Esophagus squamous epithelium (tissue), 5 donors: Measurements from ENCODE around the gene NSFL1C. TPM values are rescaled to one million over a fixed set of nuclear protein-coding genes. Genes with fewer than 3 reads are reported as not detected.

Experiments used
- DNase-seq: peaks from one replicate; lab custom pipeline; 2025; lab: John Stamatoyannopoulos, UW
- H3K27ac ChIP-seq, 4 donors: fragments of 200-600 bp; sonication (generic); one replicate each; pipeline ENCODE4 v1.5.1; 2016 to 2019; ENCODE audit warnings: mild to moderate bottlenecking in 1 of 4
- H3K27me3 ChIP-seq, 4 donors: fragments of 200-600 bp; sonication (generic); 1 replicate in 3 of 4; 2 replicates in 1 of 4; pipeline versions ENCODE4 v1.5.1 to v1.6.0; 2017 to 2021; ENCODE audit warnings: antibody characterized with exemption in 1 of 4
- H3K36me3 ChIP-seq, 3 donors: fragments of 200-600 bp; sonication (generic); one replicate each; pipeline ENCODE4 v1.5.1; 2016 to 2019
- H3K4me1 ChIP-seq, 3 donors: fragments of 200-600 bp; sonication (generic); one replicate each; pipeline ENCODE4 v1.5.1; 2017 to 2019
- H3K4me3 ChIP-seq, 4 donors: fragments of 200-600 bp; sonication (generic); 1 replicate in 3 of 4; 2 replicates in 1 of 4; pipeline ENCODE4 v1.5.1; 2016 to 2019; ENCODE audit warnings: mild to moderate bottlenecking in 2 of 4, moderate library complexity in 1 of 4
- H3K9me3 ChIP-seq, 3 donors: fragments of 200-600 bp; sonication (generic); one replicate each; pipeline ENCODE4 v1.5.1; 2016 to 2019
- POLR2A ChIP-seq, 4 donors: fragments of 450-650 bp; IDR thresholded peaks; one replicate each; pipeline ENCODE4 v1.6.1; 2017; ENCODE audit warnings: antibody characterized with exemption in 4 of 4, mild to moderate bottlenecking in 4 of 4, moderate library complexity in 3 of 4
- WGBS, 2 donors: methylation state at CpG; one replicate each; pipeline ENCODE4 v1.1.5; 2018; 5-methylcytosine and 5-hydroxymethylcytosine counted together
- intact Hi-C: fragments of 100-400 bp; cut with DNase I; formaldehyde crosslinking; loops from one replicate; pipeline ENCODE4 v1.15.0; 2022
- total RNA-seq, 4 donors: library from RNA; depleted of rRNA; stranded (reverse); fragments of >200 nt; gene quantifications; one replicate each; pipeline ENCODE4 v1.1.0, GENCODE V29; 2016
- TF ChIP-seq, protein P1 (sequence below), 6 experiments: fragments of 450-650 bp in 4 of 6; fragments of 200-600 bp in 2 of 6; sonication (generic) in 2 of 6; IDR thresholded peaks; one replicate each; pipeline ENCODE4 v1.5.1; 2016 to 2019; ENCODE audit warnings: antibody characterized with exemption in 6 of 6, mild to moderate bottlenecking in 4 of 6, moderate library complexity in 4 of 6
- donor health status: DM: yes; HTN: yes; CAD: no.

NSFL1C gene
- total RNA-seq, 4 donors from 2014 or later = 41.5 to 65.6 (median 59.3) TPM

DNA sequence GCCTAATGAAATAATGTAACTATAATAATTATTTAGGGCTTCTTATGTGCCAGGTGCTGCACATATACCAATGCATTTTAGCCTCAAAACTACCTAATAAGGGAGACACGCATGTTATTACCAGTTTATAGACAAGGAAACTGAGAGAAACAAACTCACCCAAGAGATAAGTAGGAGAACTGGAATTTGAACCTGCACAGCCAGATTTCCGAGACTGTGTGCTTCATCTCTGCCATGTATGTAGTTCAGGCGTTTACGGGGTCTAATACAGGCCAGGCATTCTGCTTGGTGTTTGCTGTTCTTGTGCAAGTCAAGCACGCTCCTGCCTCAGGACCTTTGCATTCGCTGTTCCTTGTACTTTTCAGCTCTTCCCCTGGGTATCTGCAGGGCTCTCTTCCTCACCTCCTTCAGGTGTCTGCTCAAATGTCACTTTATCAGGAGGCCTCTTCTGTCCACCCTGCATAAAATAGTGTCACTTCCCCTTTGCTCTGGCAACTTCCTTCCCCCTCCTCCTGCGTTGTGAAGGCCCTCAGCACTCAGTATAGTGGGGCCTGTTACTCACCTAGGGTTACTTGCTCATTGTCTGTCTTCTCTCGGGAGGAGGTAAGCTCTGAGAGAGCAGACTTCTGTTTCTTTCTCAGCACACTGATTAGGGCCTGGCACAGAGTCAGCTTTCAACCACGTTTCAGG lies 6.1 kb upstream of the NSFL1C start:
- no peak for DNase-seq
- no peak for TF ChIP-seq POLR2A (IDR thresholded peaks at IDR 0.05)
- TF ChIP-seq, protein P1, sequence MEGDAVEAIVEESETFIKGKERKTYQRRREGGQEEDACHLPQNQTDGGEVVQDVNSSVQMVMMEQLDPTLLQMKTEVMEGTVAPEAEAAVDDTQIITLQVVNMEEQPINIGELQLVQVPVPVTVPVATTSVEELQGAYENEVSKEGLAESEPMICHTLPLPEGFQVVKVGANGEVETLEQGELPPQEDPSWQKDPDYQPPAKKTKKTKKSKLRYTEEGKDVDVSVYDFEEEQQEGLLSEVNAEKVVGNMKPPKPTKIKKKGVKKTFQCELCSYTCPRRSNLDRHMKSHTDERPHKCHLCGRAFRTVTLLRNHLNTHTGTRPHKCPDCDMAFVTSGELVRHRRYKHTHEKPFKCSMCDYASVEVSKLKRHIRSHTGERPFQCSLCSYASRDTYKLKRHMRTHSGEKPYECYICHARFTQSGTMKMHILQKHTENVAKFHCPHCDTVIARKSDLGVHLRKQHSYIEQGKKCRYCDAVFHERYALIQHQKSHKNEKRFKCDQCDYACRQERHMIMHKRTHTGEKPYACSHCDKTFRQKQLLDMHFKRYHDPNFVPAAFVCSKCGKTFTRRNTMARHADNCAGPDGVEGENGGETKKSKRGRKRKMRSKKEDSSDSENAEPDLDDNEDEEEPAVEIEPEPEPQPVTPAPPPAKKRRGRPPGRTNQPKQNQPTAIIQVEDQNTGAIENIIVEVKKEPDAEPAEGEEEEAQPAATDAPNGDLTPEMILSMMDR (IDR thresholded peaks at IDR 0.05) = no peak
- intact Hi-C loops = no loop called here
- no peak overlapping the region for H3K4me3 ChIP-seq
- H3K4me1 ChIP-seq = peaks cover 4 to 72% (median 24%) of the 10 kb centered on the region in 3 donors
- WGBS, 2 donors = 65 to 66% methylated on average over 9 of the region's 9 CpGs
- H3K27me3 ChIP-seq = no peaks in the 10 kb centered on the region
- no peaks in the 10 kb centered on the region for H3K9me3 ChIP-seq
- H3K27ac ChIP-seq = peak overlapping the region in 2 of 4 donors; percentile 7 to 30
- no peaks in the 10 kb centered on the region for H3K36me3 ChIP-seq

DNA sequence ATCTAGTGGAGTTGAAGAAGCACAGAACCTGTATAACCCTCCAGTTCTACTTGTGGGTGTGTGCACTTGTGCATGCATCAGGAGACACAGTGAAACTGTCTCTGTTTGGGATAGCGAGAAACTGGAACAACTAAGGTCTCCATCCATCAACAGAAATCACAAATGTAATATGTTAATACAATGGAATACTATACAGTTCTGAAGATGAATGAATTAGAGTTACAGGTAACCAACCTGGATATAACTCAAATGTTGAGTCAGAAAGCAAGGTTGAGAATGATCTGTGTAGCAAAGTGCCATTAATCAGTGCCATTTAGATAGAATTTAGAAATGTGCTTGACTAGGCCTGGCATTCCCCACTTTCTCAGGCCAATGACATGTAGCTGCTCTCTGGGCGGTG lies 4.6 kb upstream of the NSFL1C start:
- no peak overlapping the region for H3K4me3 ChIP-seq
- peaks cover 10 to 74% (median 30%) of the 10 kb centered on the region in 3 donors for H3K4me1 ChIP-seq
- no peaks in the 10 kb centered on the region for H3K27me3 ChIP-seq
- 88 to 96% methylated on average over 2 of the region's 2 CpGs for WGBS, 2 donors
- no peak for TF ChIP-seq POLR2A (IDR thresholded peaks at IDR 0.05)
- TF ChIP-seq, protein P1 (IDR thresholded peaks at IDR 0.05) = no peak
- DNase-seq = no peak
- intact Hi-C loops = no loop called here
- H3K9me3 ChIP-seq = no peaks in the 10 kb centered on the region
- H3K27ac ChIP-seq = no peak overlapping the region
- no peaks in the 10 kb centered on the region for H3K36me3 ChIP-seq

DNA sequence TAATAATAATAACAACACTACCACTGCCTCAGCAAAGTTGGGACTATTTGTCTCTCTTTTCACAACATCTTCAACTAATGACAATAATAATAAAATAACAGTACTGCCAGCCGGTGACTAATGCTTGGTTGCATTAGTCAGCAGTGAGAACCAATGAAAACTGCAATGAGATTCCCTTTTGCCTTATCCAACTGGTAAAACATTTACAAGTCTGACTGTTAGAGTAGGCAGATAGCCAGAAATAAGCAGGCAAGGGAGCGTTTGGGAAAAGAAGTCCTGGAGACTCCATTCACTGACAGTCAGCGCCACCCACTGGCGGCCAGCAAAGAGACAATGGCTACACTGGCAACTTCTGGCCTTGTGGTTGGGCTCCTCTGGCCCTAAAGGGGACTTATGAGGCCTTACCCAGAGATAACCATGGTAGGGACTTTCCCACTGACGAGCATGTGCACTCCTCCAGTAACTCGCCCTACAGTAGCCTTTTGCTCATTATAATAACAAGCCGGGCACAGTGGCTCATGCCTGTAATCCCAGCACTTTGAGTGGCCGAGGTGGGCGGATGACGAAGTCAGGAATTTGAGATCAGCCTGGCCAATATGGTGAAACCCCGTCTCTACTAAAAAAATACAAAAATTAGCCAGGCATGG lies 3.4 kb upstream of the NSFL1C start:
- no peaks in the 10 kb centered on the region for H3K9me3 ChIP-seq
- H3K36me3 ChIP-seq = peaks cover 0 to 3% (median 0%) of the 10 kb centered on the region in 3 donors
- intact Hi-C loops = no loop called here
- no peaks in the 10 kb centered on the region for H3K27me3 ChIP-seq
- peak overlapping the region in 3 of 4 donors; percentile 11 to 51 (median 18) for H3K27ac ChIP-seq
- no peak for DNase-seq
- 15 to 34% methylated on average over 11 of the region's 11 CpGs for WGBS, 2 donors
- TF ChIP-seq POLR2A (IDR thresholded peaks at IDR 0.05) = no peak
- TF ChIP-seq, protein P1 (IDR thresholded peaks at IDR 0.05) = peak; percentile 53 to 84 (median 74)
- peaks cover 21 to 77% (median 40%) of the 10 kb centered on the region in 3 donors for H3K4me1 ChIP-seq
- no peak overlapping the region for H3K4me3 ChIP-seq

DNA sequence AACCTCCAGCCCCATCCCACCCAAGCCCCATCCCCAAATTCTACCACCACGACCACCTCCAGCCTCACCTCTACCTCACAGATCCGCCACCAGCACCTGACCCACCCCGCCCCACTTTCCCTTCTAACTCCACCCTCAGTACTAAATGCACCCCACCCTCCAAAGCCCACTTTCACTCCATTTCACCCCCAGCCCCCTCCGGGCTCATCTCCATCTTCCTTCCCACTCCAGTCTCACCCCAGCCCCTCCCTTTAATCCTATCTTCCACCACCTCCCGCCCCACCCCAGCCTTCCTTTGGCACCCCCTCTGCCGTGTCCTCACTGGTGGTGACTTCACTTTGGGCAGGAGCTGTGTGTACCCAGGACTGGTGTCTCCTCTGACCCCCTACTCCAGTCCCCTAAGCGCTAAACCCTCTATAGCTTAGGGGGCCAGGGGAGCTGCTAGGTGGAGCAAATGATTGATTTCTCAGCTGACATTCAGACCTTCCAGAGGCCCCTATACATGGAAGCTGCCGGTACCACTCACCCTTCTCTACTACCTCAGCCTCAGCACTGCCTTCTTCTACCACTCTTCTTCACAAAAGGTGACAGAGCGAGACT lies 2.8 kb upstream of the NSFL1C start:
- WGBS, 2 donors = 61 to 71% methylated on average over 9 of the region's 9 CpGs
- Histone ChIP-seq H3K9me3 (no peaks in the 10 kb centered on the region), H3K27me3 (no peaks in the 10 kb centered on the region), H3K4me3 (no peak overlapping the region), H3K36me3 (peaks cover 0 to 9% (median 0%) of the 10 kb centered on the region in 3 donors), H3K27ac (peak overlapping the region; percentile 5 to 51 (median 14)), H3K4me1 (peaks cover 24 to 77% (median 44%) of the 10 kb centered on the region in 3 donors)
- intact Hi-C loops = no loop called here
- TF ChIP-seq, protein P1 (IDR thresholded peaks at IDR 0.05) = no peak
- TF ChIP-seq POLR2A (IDR thresholded peaks at IDR 0.05) = no peak
- DNase-seq = no peak
